ENCODE results near the gene TMEFF2.

TMEFF2 gene

GRCh38 chr2:192004188-192004963, 190.4 kb downstream of the TMEFF2 start:
- FAIRE-seq: no peak

- FAIRE-seq: no peak
These were observed 192.3 kb downstream of the TMEFF2 start for GRCh38 chr2:192002418-192002817.

GRCh38 chr2:192000196-192000980, 194.3 kb downstream of the TMEFF2 start:
- no peak for FAIRE-seq

DNA sequence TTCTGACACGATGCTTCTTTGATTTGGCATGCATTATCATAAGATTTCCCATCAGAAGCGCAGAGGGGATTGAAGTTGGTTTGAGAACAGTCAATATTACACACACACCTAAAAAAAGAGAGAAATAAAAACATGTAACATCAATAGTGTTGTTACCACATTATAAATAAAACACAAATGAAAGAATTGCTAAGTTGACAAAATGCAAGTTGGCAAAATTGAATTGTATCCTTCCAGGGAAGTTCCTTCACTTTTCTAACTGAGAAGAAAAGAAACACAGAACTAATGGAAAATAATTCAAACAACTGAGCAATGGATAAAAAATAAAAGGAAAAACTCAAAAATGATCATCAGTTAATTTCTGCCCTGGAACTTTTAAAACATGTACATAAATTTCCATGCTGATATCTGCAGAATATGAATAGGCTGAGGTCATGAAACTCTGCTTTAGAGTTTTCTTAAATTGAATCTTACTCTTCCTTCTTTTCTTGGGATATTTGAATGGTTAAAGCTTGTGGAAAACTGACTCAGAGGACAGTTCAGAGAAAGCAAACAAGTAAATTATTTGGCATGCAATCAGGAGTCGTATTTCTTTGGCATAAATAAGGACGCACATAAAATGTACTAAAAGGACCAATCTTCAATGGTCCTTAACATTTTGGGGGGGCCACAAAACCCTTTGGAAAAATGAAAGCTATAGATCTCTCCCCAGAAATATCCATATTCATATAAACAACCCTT, 195.5 kb downstream of the TMEFF2 start:
- no peak for FAIRE-seq

DNA sequence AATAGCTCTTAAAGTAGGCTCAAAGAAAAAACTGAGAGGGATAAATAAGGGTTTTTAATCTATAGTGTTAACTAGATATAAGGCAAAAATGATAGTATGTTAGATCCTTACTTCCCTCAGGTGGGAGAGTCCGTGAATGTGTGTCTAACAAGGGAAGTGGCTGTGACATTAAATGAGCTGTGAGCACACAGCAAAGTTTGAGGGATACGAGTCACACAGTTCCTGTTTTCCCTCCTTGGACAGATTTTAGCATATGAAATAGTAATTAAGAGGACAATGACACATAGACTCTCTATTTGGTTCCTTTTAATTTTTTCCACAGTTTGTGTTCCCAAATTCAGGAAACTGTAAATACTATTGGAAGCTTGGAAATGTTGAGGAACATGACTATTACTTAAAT, 199.4 kb downstream of the TMEFF2 start:
- no peak for FAIRE-seq

- no peak for FAIRE-seq
These were observed 200.0 kb downstream of the TMEFF2 start for GRCh38 chr2:191994749-191995148.

- FAIRE-seq: no peak
These were observed 203.3 kb downstream of the TMEFF2 start for GRCh38 chr2:191991442-191991841.

DNA sequence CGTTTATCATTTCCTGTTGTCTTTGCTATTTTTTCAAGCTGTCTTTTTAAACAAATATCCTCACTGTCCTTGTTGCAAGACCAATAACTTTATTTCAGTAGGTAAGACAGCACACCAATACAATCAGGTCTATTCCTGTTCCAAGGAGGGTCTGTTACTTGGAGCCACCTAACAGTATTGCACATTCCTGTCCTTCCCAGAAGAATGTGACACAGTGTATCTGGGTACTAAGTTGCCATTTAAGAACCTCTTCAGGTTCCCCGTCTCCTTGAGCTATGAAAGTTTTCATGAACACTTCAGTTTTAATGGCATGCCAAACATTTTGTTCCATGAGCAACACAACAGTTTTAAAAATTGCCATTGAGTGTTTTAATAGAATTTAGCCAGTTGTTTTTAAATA, 209.0 kb downstream of the TMEFF2 start:
- no peak for FAIRE-seq

- no peak for FAIRE-seq
These were observed 211.1 kb downstream of the TMEFF2 start for GRCh38 chr2:191983591-191983990.

GRCh38 chr2:191983186-191983585, 211.5 kb downstream of the TMEFF2 start:
- no peak for FAIRE-seq

GRCh38 chr2:191981706-191982105, 213.0 kb downstream of the TMEFF2 start:
- no peak for FAIRE-seq

GRCh38 chr2:191980483-191980882, 214.2 kb downstream of the TMEFF2 start:
- FAIRE-seq: no peak

- FAIRE-seq: no peak
These were observed 215.5 kb downstream of the TMEFF2 start for GRCh38 chr2:191979221-191979730.

DNA sequence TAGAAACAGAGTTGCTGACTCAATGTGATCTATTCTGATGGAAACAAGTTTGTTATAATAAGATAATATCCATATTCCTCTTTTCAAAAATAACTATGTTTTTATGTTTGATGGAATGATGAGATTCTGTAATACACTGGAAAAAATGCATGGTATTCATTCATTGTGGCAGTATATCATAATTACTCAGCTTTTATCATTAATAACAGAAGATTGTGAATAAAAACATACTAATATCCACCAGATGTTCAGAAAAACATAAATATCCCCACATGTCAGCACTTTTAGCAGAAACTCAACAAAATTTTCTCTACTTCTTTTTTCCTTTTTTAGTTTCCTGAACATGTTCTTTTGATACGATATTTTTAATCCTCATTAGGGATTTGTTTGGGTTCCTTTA, 217.0 kb downstream of the TMEFF2 start:
- no peak for FAIRE-seq

- FAIRE-seq: no peak
These were observed 218.3 kb downstream of the TMEFF2 start for GRCh38 chr2:191976436-191976835.

GRCh38 chr2:191974676-191975075, 220.1 kb downstream of the TMEFF2 start:
- FAIRE-seq: no peak

- FAIRE-seq: no peak
These were observed 223.9 kb downstream of the TMEFF2 start for GRCh38 chr2:191970867-191971266.

DNA sequence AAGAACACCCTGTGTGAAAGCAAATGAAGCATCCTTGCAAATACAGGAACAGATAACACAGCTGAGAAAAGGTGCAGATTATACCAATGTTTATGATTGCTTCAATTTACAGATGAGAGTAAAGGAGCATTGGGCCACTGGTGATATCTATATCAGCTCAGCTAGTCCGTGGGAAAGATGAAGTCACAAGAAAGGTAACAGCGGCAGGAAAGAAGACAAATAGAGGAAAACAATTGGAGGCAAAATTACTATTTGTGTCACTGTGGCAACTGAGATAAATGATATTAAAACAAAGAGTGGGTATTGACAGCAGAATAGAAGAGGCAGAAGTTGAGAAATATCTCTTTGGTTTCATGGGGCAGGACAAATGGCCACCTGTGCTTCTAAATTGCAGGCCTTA, 226.6 kb downstream of the TMEFF2 start:
- FAIRE-seq: no peak

DNA sequence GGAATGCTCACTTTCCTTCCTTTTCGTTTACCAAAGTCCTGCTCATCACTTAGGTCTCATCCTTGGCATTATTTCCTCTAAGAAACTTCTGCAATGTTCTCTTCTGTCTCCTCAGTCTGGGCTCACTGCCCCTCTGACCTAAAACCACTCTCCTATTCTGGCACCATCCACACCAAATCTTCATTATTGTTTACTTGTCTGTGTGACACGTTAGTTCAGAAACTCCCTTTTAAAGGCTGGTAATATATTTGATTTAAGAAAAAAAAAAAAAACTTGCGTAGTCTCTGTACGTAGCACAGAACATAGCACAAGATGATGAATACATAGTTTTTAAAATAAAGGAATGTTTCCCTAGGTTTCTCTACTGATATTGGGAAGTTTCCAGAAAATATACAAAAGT, 229.0 kb downstream of the TMEFF2 start:
- FAIRE-seq: no peak

DNA sequence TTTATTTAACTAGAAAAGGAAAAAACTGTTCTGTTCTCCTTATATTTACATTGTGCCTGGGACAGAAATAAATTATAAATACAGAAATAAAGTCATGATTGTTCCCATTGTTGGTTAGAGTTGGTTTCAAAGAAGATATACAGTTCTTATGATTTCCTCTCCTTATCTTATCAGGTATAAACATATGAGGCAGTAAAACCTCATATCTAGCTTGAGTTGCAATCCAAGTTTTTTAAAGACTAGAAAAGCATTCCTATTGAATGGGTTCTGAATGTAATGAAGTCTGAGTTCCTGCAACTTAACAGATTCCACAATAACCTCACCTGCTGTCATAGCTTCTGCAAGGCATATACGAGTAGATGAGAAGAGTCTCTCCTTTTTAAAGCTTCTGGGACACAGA, 233.2 kb downstream of the TMEFF2 start:
- no peak for FAIRE-seq

- no peak for FAIRE-seq
These were observed 235.5 kb downstream of the TMEFF2 start for GRCh38 chr2:191959209-191959608.

- FAIRE-seq: no peak
These were observed 236.5 kb downstream of the TMEFF2 start for GRCh38 chr2:191957996-191958860.
